ENCODE measurements around the gene PRSS56.
A peak's percentile ranks its signal among the peaks of the same experiment; 100 is the strongest.

Gene PRSS56

GRCh38 chr2:232486558-232487384 is 33.4 kb upstream of the PRSS56 start:
- no peak for DNase-seq

GRCh38 chr2:232487385-232488096 is 32.6 kb upstream of the PRSS56 start, which contains the start of gene ECEL1:
Gene ECEL1 (minus strand): TSS chr2:232487834. CDS start chr2:232486653, 1,181 bp downstream.
- DNase-seq: peak; percentile 37

- no peak for DNase-seq
Observed at GRCh38 chr2:232488097-232488711, 32.0 kb upstream of the PRSS56 start.

- DNase-seq: no peak
Observed at GRCh38 chr2:232488721-232489300, 31.4 kb upstream of the PRSS56 start.

GRCh38 chr2:232489516-232490220 is 30.5 kb upstream of the PRSS56 start:
- no peak for DNase-seq

GRCh38 chr2:232490221-232491138 is 29.7 kb upstream of the PRSS56 start:
- DNase-seq: no peak

- DNase-seq: peak; percentile 52
Observed at GRCh38 chr2:232491139-232491780, 28.9 kb upstream of the PRSS56 start.

- peak; percentile 14 for DNase-seq
Observed at GRCh38 chr2:232492236-232492848, 27.8 kb upstream of the PRSS56 start.

- DNase-seq: no peak
Observed at GRCh38 chr2:232492963-232493700, 27.1 kb upstream of the PRSS56 start.

GRCh38 chr2:232493701-232494474 is 26.3 kb upstream of the PRSS56 start:
- no peak for DNase-seq

- DNase-seq: no peak
Observed at GRCh38 chr2:232494542-232494941, 25.6 kb upstream of the PRSS56 start.

GRCh38 chr2:232495292-232495691 is 24.9 kb upstream of the PRSS56 start:
- no peak for DNase-seq

- no peak for DNase-seq
Observed at GRCh38 chr2:232496501-232497270, 23.5 kb upstream of the PRSS56 start.

- DNase-seq: no peak
Observed at GRCh38 chr2:232497348-232497747, 22.8 kb upstream of the PRSS56 start.

GRCh38 chr2:232498452-232498851 is 21.7 kb upstream of the PRSS56 start:
- no peak for DNase-seq

GRCh38 chr2:232501331-232501771 is 18.8 kb upstream of the PRSS56 start:
- DNase-seq: no peak

- no peak for DNase-seq
Observed at GRCh38 chr2:232501794-232502390, 18.3 kb upstream of the PRSS56 start.

GRCh38 chr2:232502511-232502910 is 17.7 kb upstream of the PRSS56 start:
- DNase-seq: no peak

Data from NCI-H510A treated with DMSO at 0.1 percent for 48 hours (cell line).